Measurements from ENCODE around the gene ZNF74. TPM values are rescaled to one million over a fixed set of nuclear protein-coding genes. Genes with fewer than 3 reads are reported as not detected.
"Not testable (repeated sequence)": the region's sequence is repeated elsewhere in the genome, so short reads cannot be mapped to it uniquely, and the experiment has no call there.

ZNF74 gene
- total RNA-seq, 1 donor from 2014 or later, result 26.4 TPM

- TF ChIP-seq CTCF (conservative IDR thresholded peaks at IDR 0.05; ENCODE audit: low read depth, low read length), result no peak
- no peak overlapping the region for H3K4me3 ChIP-seq (ENCODE audit: low read depth, low read length)
- DNase-seq (ENCODE audit: low read depth), result no peak
Observed at GRCh38 chr22:20384865-20385264, 9.1 kb upstream of the ZNF74 start.

GRCh38 chr22:20386336-20386735 is 7.6 kb upstream of the ZNF74 start:
- no peak for TF ChIP-seq CTCF (conservative IDR thresholded peaks at IDR 0.05; ENCODE audit: low read depth, low read length)
- DNase-seq (ENCODE audit: low read depth), result no peak
- H3K4me3 ChIP-seq (ENCODE audit: low read depth, low read length), result no peak overlapping the region

- no peak for TF ChIP-seq CTCF (conservative IDR thresholded peaks at IDR 0.05; ENCODE audit: low read depth, low read length)
- no peak for DNase-seq (ENCODE audit: low read depth)
- H3K4me3 ChIP-seq (ENCODE audit: low read depth, low read length), result no peak overlapping the region
Observed at GRCh38 chr22:20386972-20387371, 7.0 kb upstream of the ZNF74 start.

- no peak for DNase-seq (ENCODE audit: low read depth)
- no peak for TF ChIP-seq CTCF (conservative IDR thresholded peaks at IDR 0.05; ENCODE audit: low read depth, low read length)
- no peak overlapping the region for H3K4me3 ChIP-seq (ENCODE audit: low read depth, low read length)
Observed at GRCh38 chr22:20388200-20388599, 5.8 kb upstream of the ZNF74 start.

- no peak for TF ChIP-seq CTCF (conservative IDR thresholded peaks at IDR 0.05; ENCODE audit: low read depth, low read length)
- no peak overlapping the region for H3K4me3 ChIP-seq (ENCODE audit: low read depth, low read length)
- no peak for DNase-seq (ENCODE audit: low read depth)
Observed at GRCh38 chr22:20389288-20389687, 4.7 kb upstream of the ZNF74 start.

GRCh38 chr22:20390394-20390907 is 3.5 kb upstream of the ZNF74 start:
- DNase-seq (ENCODE audit: low read depth), result no peak
- H3K4me3 ChIP-seq (ENCODE audit: low read depth, low read length), result no peak overlapping the region
- TF ChIP-seq CTCF (conservative IDR thresholded peaks at IDR 0.05; ENCODE audit: low read depth, low read length), result no peak

- no peak for TF ChIP-seq CTCF (conservative IDR thresholded peaks at IDR 0.05; ENCODE audit: low read depth, low read length)
- H3K4me3 ChIP-seq (ENCODE audit: low read depth, low read length), result no peak overlapping the region
- DNase-seq (ENCODE audit: low read depth), result no peak
Observed at GRCh38 chr22:20391222-20391621, 2.7 kb upstream of the ZNF74 start.

- not testable (repeated sequence) for H3K4me3 ChIP-seq (ENCODE audit: low read depth, low read length); DNase-seq (ENCODE audit: low read depth)
Observed at GRCh38 chr22:20392365-20392881, 1.5 kb upstream of the ZNF74 start.

All from epithelial cell of proximal tubule (primary cell).